Measurements from ENCODE around the gene EFCAB13.

Gene EFCAB13

DNA sequence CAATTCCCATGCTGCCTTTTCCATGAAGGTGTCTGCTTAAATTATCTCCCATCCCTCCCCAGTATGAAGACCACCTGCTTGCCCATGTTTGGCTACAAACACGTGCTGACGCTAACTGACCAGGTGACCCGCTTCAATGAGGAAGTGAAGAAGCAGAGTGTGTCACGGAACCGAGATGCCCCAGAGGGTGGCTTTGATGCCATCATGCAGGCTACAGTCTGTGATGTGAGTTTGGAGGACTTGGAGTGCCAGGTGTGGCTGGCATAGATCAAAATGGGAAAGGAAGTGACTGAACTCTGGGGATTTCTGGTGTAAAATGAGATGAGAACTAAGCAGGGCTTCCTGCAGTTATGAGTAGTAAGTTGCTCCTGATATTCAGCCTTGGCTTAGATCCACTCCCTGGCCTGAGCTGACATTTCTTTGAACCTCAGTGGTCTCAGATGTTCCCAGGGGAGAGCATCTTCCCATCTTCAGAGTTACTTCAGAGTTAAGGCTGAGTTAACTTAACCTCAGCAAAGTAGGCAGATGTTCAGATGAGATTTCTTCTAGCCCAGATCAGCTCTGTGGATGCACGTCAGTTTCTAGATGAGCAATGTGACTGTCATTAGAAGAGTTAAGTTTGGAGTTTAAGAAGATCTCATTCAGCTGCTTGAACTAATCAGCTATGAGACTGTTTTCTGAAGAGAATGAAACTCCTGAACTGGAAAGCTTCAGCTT, 37.4 kb upstream of the EFCAB13 start:
- H3K36me3 ChIP-seq (ENCODE audit: insufficient read depth, low read length), result no peaks in the 10 kb centered on the region
- H2AFZ ChIP-seq (ENCODE audit: low read depth, low read length), result no peak overlapping the region
- no peak overlapping the region for H3K4me3 ChIP-seq (ENCODE audit: low read length)
- no peaks in the 10 kb centered on the region for H3K4me1 ChIP-seq (ENCODE audit: insufficient read depth, low read length)
- H3K9me3 ChIP-seq (ENCODE audit: low read length), result no peaks in the 10 kb centered on the region
- no peaks in the 10 kb centered on the region for H3K27me3 ChIP-seq (ENCODE audit: insufficient read depth, low read length)

DNA sequence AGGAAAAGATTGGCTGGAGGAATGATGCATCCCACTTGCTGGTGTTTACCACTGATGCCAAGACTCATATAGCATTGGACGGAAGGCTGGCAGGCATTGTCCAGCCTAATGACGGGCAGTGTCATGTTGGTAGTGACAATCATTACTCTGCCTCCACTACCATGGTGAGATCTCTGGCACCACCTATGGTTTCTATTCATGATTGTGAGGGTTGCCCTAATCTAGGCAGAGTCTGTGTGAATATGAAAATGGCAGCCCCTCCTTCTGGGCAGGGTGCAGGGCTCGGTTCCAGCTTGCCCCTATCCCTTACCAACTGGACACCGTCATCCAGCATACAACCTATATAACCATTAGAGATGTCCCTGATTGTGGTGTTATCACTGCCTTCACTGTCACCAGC, 36.7 kb upstream of the EFCAB13 start:
- no peaks in the 10 kb centered on the region for H3K4me1 ChIP-seq (ENCODE audit: insufficient read depth, low read length)
- H3K36me3 ChIP-seq (ENCODE audit: insufficient read depth, low read length), result no peaks in the 10 kb centered on the region
- H3K27me3 ChIP-seq (ENCODE audit: insufficient read depth, low read length), result no peaks in the 10 kb centered on the region
- no peak overlapping the region for H3K4me3 ChIP-seq (ENCODE audit: low read length)
- H3K9me3 ChIP-seq (ENCODE audit: low read length), result no peaks in the 10 kb centered on the region
- no peak overlapping the region for H2AFZ ChIP-seq (ENCODE audit: low read depth, low read length)

DNA sequence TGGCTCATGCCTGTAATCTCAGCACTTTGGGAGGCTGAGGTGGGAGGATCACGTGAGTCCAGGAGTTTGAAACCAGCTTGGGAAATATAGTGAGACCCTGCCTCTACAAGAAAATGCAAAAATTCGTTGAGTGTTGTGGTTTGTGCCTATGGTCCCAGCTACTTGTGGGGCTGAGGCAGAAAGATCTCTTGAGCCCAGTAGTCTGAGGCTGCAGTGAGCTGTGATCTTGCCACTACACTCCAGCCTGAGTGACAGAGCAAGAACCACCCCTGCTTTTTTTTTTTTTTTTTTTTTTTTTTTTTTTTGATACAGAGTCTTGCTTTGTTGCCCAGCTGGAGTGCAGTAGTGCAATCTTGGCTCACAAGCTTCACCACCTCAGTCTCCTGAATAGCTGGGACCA, 36.1 kb upstream of the EFCAB13 start:
- Histone ChIP-seq H3K9me3 (ENCODE audit: low read length) (no peaks in the 10 kb centered on the region), H3K27me3 (ENCODE audit: insufficient read depth, low read length) (no peaks in the 10 kb centered on the region), H3K36me3 (ENCODE audit: insufficient read depth, low read length) (no peaks in the 10 kb centered on the region), H3K4me3 (ENCODE audit: low read length) (no peak overlapping the region), H3K4me1 (ENCODE audit: insufficient read depth, low read length) (no peaks in the 10 kb centered on the region), H2AFZ (ENCODE audit: low read depth, low read length) (no peak overlapping the region)

DNA sequence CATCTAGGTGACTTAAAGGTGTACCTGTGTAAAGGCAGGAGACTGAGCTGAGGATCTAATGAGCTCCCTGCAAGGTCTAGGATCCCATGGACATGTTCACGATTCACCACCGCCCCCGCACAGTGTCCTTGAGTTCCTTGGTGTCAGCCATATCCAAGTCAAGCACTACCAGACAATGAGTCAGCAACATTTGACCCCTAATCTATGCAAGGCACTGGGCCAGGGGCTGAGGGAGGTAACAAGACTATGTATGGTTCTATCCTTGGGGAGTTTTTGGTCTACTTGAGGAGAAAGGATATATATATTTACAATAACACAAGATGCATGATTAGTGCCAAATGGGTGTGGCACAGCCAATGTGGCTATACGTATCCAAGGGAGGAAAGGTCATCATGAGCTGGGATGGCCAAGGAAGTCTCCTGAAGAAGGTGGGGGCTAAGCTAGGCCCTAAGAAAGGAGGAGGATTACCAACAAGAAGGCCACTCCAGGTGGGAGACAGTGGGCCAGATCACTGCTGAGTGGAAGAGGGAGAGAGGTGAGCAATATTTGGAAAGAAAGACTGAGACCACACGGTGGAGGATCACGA, 35.1 kb upstream of the EFCAB13 start:
- Histone ChIP-seq H3K4me1 (ENCODE audit: insufficient read depth, low read length) (no peaks in the 10 kb centered on the region), H2AFZ (ENCODE audit: low read depth, low read length) (no peak overlapping the region), H3K4me3 (ENCODE audit: low read length) (no peak overlapping the region), H3K36me3 (ENCODE audit: insufficient read depth, low read length) (no peaks in the 10 kb centered on the region), H3K27me3 (ENCODE audit: insufficient read depth, low read length) (no peaks in the 10 kb centered on the region), H3K9me3 (ENCODE audit: low read length) (no peaks in the 10 kb centered on the region)

DNA sequence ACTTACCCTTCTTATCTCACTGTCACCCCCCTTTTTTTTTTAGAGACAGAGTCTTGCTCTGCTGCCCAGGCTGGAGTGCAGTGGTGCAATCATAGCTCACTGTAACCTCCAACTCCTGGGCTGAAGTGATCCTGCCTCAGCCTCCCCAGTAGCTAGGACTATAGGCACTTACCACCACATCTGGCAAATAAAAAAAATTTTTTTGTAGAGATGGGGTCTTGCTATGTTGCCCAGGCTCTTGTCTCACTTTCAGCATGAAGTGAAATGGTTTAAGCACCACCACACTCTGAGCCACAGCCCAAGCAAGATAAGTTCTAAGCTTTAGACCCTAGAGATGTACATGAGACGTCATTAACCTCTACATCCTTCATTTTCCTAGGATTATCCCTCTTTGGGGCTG, 34.5 kb upstream of the EFCAB13 start:
- Histone ChIP-seq H3K27me3 (ENCODE audit: insufficient read depth, low read length) (no peaks in the 10 kb centered on the region), H3K9me3 (ENCODE audit: low read length) (no peaks in the 10 kb centered on the region), H2AFZ (ENCODE audit: low read depth, low read length) (no peak overlapping the region), H3K36me3 (ENCODE audit: insufficient read depth, low read length) (no peaks in the 10 kb centered on the region), H3K4me3 (ENCODE audit: low read length) (no peak overlapping the region), H3K4me1 (ENCODE audit: insufficient read depth, low read length) (no peaks in the 10 kb centered on the region)

DNA sequence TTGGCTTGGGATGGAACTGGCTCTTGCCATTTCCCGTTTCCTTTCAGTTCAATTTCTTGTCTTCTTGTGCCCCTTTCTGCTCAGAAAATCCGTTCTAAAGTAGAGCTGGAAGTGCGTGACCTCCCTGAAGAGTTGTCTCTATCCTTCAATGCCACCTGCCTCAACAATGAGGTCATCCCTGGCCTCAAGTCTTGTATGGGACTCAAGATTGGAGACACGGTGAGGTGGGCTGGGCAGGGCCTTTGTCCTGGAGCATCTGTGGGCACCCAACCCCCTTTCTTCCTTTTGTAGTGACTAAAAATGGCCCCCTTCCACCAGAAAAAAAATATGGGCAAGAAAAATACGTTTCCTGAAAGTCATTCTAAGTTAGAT, 32.9 kb upstream of the EFCAB13 start:
- Histone ChIP-seq H3K9me3 (ENCODE audit: low read length) (no peaks in the 10 kb centered on the region), H3K27me3 (ENCODE audit: insufficient read depth, low read length) (no peaks in the 10 kb centered on the region), H2AFZ (ENCODE audit: low read depth, low read length) (no peak overlapping the region), H3K4me1 (ENCODE audit: insufficient read depth, low read length) (peaks cover 8% of the 10 kb centered on the region), H3K4me3 (ENCODE audit: low read length) (no peak overlapping the region), H3K36me3 (ENCODE audit: insufficient read depth, low read length) (no peaks in the 10 kb centered on the region)

DNA sequence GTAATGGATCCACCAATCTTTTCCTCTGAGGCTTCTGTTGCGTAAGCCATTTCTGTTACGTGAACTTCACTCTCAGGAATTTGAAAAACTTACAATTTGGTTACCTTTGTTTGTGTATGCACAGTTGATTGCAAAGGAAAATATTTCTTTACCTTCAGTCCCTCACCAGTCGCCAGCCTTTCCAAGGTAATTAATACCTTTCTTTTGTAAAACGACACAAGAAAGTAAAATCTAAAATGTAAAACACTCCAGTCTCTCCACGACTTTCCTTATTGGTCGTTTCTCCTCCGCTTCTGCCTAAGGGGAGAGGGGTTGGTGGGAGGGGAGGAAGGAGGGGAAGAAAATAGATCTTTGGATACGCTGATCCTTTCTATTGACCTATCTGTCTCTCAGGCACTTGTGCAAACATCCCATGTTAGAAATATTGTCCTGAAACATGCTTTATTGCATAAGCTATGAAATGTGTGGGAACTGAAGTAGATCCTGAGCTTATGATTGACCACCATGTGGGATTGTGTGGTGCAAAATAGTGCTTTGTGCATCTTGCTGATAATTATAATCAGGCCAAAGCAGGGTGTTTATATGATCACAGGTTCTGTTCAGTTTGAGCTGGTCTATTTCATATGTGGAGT, 32.4 kb upstream of the EFCAB13 start:
- no peaks in the 10 kb centered on the region for H3K27me3 ChIP-seq (ENCODE audit: insufficient read depth, low read length)
- peaks cover 11% of the 10 kb centered on the region for H3K4me1 ChIP-seq (ENCODE audit: insufficient read depth, low read length)
- no peak overlapping the region for H2AFZ ChIP-seq (ENCODE audit: low read depth, low read length)
- H3K36me3 ChIP-seq (ENCODE audit: insufficient read depth, low read length), result no peaks in the 10 kb centered on the region
- H3K4me3 ChIP-seq (ENCODE audit: low read length), result no peak overlapping the region
- H3K9me3 ChIP-seq (ENCODE audit: low read length), result no peaks in the 10 kb centered on the region

DNA sequence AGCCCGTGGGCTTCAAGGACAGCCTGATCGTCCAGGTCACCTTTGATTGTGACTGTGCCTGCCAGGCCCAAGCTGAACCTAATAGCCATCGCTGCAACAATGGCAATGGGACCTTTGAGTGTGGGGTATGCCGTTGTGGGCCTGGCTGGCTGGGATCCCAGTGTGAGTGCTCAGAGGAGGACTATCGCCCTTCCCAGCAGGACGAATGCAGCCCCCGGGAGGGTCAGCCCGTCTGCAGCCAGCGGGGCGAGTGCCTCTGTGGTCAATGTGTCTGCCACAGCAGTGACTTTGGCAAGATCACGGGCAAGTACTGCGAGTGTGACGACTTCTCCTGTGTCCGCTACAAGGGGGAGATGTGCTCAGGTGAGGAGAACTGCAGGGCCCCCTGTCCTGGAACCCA, 31.5 kb upstream of the EFCAB13 start:
- Histone ChIP-seq H3K4me1 (ENCODE audit: insufficient read depth, low read length) (peaks cover 11% of the 10 kb centered on the region), H3K4me3 (ENCODE audit: low read length) (no peak overlapping the region), H3K9me3 (ENCODE audit: low read length) (no peaks in the 10 kb centered on the region), H3K27me3 (ENCODE audit: insufficient read depth, low read length) (no peaks in the 10 kb centered on the region), H3K36me3 (ENCODE audit: insufficient read depth, low read length) (no peaks in the 10 kb centered on the region), H2AFZ (ENCODE audit: low read depth, low read length) (no peak overlapping the region)

DNA sequence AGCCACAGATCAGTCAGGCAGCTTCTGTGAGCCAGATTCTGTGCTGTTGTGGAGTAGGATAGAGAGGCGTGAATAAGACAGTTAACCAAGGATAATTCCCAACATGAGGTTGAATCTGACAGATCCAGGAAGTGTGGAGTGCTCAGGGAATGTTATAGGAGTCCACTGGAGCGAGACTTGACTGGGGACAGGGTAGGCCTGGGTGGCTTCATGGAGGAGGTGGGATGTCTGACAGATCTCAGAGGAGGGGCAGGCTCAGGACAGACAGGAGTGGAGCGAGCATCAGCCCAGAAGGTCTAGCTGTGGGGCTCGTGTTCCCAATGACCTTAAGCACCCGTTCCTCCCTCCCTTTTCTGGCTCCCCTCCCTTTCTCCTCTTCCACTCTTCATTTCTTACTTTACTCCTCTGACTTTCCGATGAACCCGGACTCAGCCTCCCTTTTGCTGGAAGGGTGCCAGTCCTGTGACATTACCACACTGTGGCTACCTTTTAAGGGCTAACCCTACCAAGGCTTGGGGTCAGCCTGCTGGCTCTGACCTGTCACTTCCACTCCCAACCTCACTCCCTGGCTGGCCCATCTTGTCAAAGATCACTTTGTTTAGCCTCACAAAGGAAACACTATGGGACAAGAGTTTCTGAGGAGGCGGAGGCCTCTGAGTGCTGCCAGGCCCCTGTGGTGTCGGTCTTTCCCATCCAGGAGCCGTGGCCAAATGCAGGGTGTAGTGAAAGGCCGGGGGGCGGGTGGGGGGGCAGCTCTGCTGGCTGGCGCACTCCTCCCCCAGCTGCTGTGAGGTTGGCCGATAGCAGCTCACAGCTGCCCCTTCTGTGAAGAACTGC, 28.5 kb upstream of the EFCAB13 start:
- H3K4me1 ChIP-seq (ENCODE audit: insufficient read depth, low read length), result peaks cover 11% of the 10 kb centered on the region
- H3K36me3 ChIP-seq (ENCODE audit: insufficient read depth, low read length), result no peaks in the 10 kb centered on the region
- H3K9me3 ChIP-seq (ENCODE audit: low read length), result peaks cover 3% of the 10 kb centered on the region
- H3K27me3 ChIP-seq (ENCODE audit: insufficient read depth, low read length), result no peaks in the 10 kb centered on the region
- no peak overlapping the region for H3K4me3 ChIP-seq (ENCODE audit: low read length)
- H2AFZ ChIP-seq (ENCODE audit: low read depth, low read length), result no peak overlapping the region

DNA sequence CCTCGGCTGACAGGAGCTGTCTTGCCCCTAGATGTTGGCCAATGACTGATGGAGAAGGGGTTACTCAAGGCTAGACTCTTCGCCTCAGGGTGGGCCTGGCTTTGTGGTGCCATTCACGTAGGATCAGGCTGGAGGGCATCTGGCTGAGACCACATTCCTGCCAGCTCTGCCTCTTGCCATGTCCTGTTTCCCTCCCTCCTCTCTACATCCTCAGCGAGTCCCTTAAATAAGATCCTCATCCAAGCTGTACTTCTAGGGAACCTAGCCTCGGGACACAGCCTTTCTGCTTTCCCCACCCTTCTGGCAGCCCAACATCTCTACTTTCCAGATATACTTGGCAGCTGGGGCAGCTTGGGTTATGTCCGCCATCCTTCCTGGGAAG, 27.9 kb upstream of the EFCAB13 start:
- Histone ChIP-seq H3K4me3 (ENCODE audit: low read length) (no peak overlapping the region), H3K27me3 (ENCODE audit: insufficient read depth, low read length) (no peaks in the 10 kb centered on the region), H3K36me3 (ENCODE audit: insufficient read depth, low read length) (no peaks in the 10 kb centered on the region), H2AFZ (ENCODE audit: low read depth, low read length) (no peak overlapping the region), H3K9me3 (ENCODE audit: low read length) (peaks cover 3% of the 10 kb centered on the region), H3K4me1 (ENCODE audit: insufficient read depth, low read length) (peaks cover 11% of the 10 kb centered on the region)

DNA sequence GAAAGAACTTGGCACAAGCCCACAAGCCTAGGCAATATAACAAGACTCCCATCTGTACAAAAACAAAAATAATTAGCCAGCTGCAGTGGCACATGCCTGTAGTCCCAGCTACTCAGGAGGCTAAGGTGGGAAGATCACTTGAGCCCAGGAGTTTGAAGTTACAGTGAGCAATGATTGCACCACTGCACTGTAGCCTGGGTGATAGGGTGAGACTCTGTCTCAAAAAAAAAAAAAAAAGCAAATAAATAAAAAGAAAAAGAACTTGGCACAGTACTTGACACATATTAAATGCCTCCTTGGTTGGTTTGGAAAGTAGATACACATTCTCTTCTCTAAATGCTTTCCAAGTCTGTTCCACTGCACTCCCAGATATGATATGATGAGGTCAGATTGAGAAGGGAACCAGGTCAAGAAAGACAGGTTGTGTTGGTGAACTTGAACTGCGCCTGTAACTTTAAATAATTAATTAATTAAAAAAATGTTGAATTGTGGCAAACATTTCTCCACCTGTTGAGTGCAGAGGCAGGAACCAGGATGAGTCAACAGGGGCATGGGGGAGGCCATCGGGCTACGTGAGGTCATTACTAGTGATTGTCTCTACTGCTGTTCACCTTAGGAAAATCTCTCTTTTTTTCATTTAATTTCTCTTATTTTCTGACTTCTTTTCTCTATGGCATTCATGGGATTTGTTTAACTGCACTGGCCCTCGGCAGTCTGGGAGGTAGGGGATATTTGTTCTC, 25.9 kb upstream of the EFCAB13 start:
- H3K27me3 ChIP-seq (ENCODE audit: insufficient read depth, low read length), result no peaks in the 10 kb centered on the region

DNA sequence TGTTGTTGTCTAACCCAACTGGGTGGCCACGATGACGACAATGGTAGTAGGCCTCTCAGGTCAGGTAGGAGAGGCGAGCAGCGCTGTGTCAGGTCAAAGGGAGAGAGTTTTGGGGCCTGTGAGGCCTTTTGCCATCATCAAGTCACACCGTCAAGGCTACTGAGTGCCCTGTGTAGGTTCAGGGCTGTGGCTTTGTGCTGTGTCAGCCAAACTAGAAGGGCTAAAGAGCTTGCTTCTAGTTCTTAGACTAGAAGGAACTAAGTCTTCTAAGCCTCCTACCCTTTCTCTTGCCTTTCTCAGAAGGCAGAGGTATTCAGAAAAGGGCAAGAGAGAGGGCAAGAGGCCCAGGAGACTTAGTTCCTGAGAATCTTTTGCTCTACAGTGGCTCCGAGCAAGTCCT, 25.0 kb upstream of the EFCAB13 start:
- Histone ChIP-seq H3K4me3 (ENCODE audit: low read length) (no peak overlapping the region), H2AFZ (ENCODE audit: low read depth, low read length) (no peak overlapping the region)

More for the DNA sequence above, 25.9 kb upstream of the EFCAB13 start:
- H3K4me1 ChIP-seq (ENCODE audit: insufficient read depth, low read length), result peaks cover 11% of the 10 kb centered on the region
- peaks cover 12% of the 10 kb centered on the region for H3K9me3 ChIP-seq (ENCODE audit: low read length)
- no peaks in the 10 kb centered on the region for H3K36me3 ChIP-seq (ENCODE audit: insufficient read depth, low read length)
- H3K4me3 ChIP-seq (ENCODE audit: low read length), result no peak overlapping the region
- no peak overlapping the region for H2AFZ ChIP-seq (ENCODE audit: low read depth, low read length)

More for the DNA sequence above, 25.0 kb upstream of the EFCAB13 start:
- Histone ChIP-seq H3K9me3 (ENCODE audit: low read length) (peaks cover 12% of the 10 kb centered on the region), H3K4me1 (ENCODE audit: insufficient read depth, low read length) (peaks cover 11% of the 10 kb centered on the region), H3K27me3 (ENCODE audit: insufficient read depth, low read length) (no peaks in the 10 kb centered on the region), H3K36me3 (ENCODE audit: insufficient read depth, low read length) (no peaks in the 10 kb centered on the region)

All from neuron (in vitro differentiated cells).